Activated naive CD8-positive, alpha-beta T cell treated with anti-CD3 and anti-CD28 coated beads, Interleukin-2, amount 10 ng/mL, durations not matched to agents 7 days and 5 days (primary cell): Measurements from ENCODE around the gene RBM27. TPM values are rescaled to one million over a fixed set of nuclear protein-coding genes. Genes with fewer than 3 reads are reported as not detected.
"Not testable (repeated sequence)": the region's sequence is repeated elsewhere in the genome, so short reads cannot be mapped to it uniquely, and the experiment has no call there.

Experiments
- ATAC-seq: fragments of 150-1000 bp; cut with Tn5 transposase; one replicate; pipeline ENCODE4 v1.10.0; 2021; ENCODE audit warnings: low read depth, moderate library complexity
- POLR2A ChIA-PET: fragments of 350-600 bp; sonication (Branson Sonifier 250); formaldehyde crosslinking; loops from one replicate; lab custom pipeline; 2021; ENCODE audit warnings: antibody characterized with exemption; lab: Charles Lee
- DNase-seq: peaks from one replicate; pipeline ENCODE4 v3.0.0; 2021
- H3K27ac Mint-ChIP-seq: one replicate; pipeline ENCODE4 v1.8.0; 2022; ENCODE audit warnings: mild to moderate bottlenecking, mixed read lengths
- H3K27me3 Mint-ChIP-seq: one replicate; pipeline ENCODE4 v1.8.0; 2022; ENCODE audit warnings: mild to moderate bottlenecking, moderate library complexity, mixed read lengths
- H3K36me3 Mint-ChIP-seq: one replicate; pipeline ENCODE4 v1.8.0; 2021; ENCODE audit warnings: mild to moderate bottlenecking, mixed read lengths
- H3K4me1 Mint-ChIP-seq: one replicate; pipeline ENCODE4 v1.8.0; 2021; ENCODE audit warnings: mixed read lengths
- H3K4me3 Mint-ChIP-seq: one replicate; pipeline ENCODE4 v1.8.0; 2022; ENCODE audit warnings: mild to moderate bottlenecking, moderate library complexity, mixed read lengths
- H3K9me3 Mint-ChIP-seq: one replicate; pipeline ENCODE4 v1.8.0; 2021; ENCODE audit warnings: mixed read lengths
- total RNA-seq, 2 experiments: library from RNA; stranded (reverse); gene quantifications; one replicate each; pipeline ENCODE4 v1.2.3, GENCODE V29; 2021

RBM27 gene
- total RNA-seq, 2 experiments from 2014 or later, result 19.3 to 21.5 TPM

- Mint-ChIP-seq H3K4me3 (no peak overlapping the region), H3K27ac (no peak overlapping the region), H3K36me3 (no peaks in the 10 kb centered on the region), H3K4me1 (peaks cover 2% of the 10 kb centered on the region), H3K9me3 (peaks cover 1% of the 10 kb centered on the region), H3K27me3 (peaks cover 7% of the 10 kb centered on the region)
- ATAC-seq, result no peak
- DNase-seq, result no peak
- POLR2A ChIA-PET, result interaction anchor here (1.5 kb wide), 1 partner anchor 11 kb away, joined by 8 read pairs; the partner anchor contains the start of gene RBM27
Measured at GRCh38 chr5:146192571-146193043, 10.8 kb upstream of the RBM27 start.

DNA sequence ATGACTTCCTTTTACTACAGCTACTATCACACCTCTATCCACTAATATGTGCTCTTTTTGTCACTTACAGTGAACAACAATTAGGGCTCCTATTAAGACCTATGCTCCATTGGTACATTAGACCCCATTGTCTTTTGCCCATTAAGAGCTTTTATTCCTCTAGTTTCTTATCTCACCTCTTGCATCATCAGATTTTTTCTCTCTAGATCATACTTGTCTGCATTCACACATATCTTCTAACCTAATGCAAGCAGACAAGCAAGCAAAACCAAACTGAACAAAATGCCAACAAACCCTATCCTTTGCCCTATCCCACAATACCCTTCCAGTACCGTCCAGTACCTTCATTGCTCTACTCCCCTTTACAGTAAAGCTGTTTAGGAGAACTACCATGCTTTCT is 10.1 kb upstream of the RBM27 start:
- DNase-seq (no peak), ATAC-seq (no peak)
- POLR2A ChIA-PET, result interaction anchor here (1.5 kb wide), 1 partner anchor 10 kb away, joined by 8 read pairs; the partner anchor contains the start of gene RBM27
- Mint-ChIP-seq H3K27ac (no peak overlapping the region), H3K36me3 (no peaks in the 10 kb centered on the region), H3K4me3 (no peak overlapping the region), H3K9me3 (peaks cover 1% of the 10 kb centered on the region), H3K4me1 (peaks cover 2% of the 10 kb centered on the region), H3K27me3 (peaks cover 6% of the 10 kb centered on the region)

GRCh38 chr5:146194997-146195396 is 8.4 kb upstream of the RBM27 start:
- not testable (repeated sequence) for DNase-seq

DNA sequence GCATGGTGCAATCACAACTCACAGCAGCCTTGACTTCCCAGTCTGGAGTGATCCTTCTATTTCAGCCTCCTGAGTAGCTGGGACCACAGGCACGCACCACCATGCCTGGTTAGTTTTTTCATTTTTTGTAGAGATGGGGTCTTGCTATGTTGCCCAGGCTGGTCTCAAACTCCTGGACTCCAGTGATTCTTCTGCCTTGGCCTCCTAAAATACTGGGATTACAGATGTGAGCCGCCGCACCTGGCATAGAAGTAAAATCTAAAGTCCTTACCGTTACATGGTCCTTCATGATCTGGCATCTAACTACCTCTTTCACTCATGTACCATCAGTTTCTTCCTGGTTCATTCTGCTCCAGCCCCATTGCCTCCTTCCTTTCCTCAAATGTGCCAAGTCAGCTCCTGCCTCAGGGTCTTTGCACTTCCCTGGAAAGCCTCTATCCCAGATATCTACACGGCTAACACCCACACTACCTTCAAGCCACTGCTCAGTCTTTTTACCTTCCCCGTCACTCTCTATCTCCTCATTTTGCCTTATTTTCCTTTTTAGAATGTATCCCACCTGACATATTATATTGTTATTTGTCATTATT is 6.9 kb upstream of the RBM27 start:
- POLR2A ChIA-PET, result no interaction called here
- Mint-ChIP-seq H3K4me1 (peaks cover 2% of the 10 kb centered on the region), H3K36me3 (no peaks in the 10 kb centered on the region), H3K4me3 (no peak overlapping the region), H3K9me3 (peaks cover 1% of the 10 kb centered on the region), H3K27ac (no peak overlapping the region), H3K27me3 (no peaks in the 10 kb centered on the region)
- DNase-seq, result no peak
- no peak for ATAC-seq

More at GRCh38 chr5:146194997-146195396, 8.4 kb upstream of the RBM27 start:
- H3K4me3 Mint-ChIP-seq, H3K4me1 Mint-ChIP-seq, H3K27me3 Mint-ChIP-seq, H3K27ac Mint-ChIP-seq, POLR2A ChIA-PET, H3K9me3 Mint-ChIP-seq, ATAC-seq, H3K36me3 Mint-ChIP-seq: not testable (repeated sequence)

DNA sequence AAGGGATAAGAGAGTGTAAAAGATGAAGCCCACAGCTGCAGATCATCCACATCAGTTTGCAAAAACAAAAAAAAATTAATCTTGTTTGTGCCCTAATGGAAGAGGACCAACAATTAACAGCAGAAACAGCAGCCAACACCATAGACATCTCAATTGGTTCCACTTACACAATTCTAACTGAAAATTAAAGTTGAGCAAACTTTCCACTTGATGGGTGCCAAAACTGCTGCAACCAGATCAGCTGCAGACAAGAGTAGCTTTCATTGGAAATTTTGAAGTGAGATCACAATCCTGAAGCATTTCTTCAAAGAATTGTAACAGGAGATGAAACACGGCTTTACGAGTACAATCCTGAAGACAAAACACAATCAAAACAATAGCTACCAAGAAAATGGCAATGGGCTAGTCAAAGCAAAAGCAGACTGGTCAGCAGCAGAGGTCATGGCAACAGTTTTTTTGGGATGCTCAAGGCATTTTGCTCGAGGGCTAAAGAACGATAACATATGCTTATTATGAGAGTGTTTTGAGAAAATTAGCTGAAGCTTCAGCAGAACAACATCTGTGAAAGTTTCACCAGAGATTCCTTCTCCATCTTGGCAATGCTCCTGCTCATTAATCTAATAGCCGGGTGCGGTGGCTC is 4.1 kb upstream of the RBM27 start:
- POLR2A ChIA-PET, result interaction anchor here (0.7 kb wide), 1 partner anchor 54 kb away, joined by 4 read pairs; no protein-coding TSS in a partner anchor
- no peak for ATAC-seq
- no peak for DNase-seq
- no peak overlapping the region for H3K27ac Mint-ChIP-seq
- H3K36me3 Mint-ChIP-seq, result no peaks in the 10 kb centered on the region
- peaks cover 3% of the 10 kb centered on the region for H3K4me1 Mint-ChIP-seq
- no peak overlapping the region for H3K4me3 Mint-ChIP-seq
- H3K27me3 Mint-ChIP-seq, result no peaks in the 10 kb centered on the region
- H3K9me3 Mint-ChIP-seq, result peaks cover 1% of the 10 kb centered on the region

DNA sequence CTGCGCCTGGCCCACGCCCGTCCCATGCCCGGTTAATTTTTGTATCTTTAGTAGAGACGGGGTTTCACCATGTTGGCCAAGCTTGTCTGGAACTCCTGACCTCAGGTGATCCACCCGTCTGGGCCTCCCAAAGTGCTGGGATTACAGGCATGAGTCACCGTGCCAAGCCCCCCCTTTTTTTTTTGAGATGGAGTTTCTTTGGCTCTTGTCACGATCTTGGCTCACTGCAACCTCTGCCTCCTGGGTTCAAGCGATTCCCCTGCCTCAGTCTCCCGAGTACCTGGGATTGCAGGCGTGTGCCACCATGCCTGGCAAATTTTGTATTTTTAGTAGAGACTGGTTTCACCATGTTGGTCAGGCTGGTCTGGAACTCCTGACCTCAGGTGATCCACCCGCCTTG is 1.6 kb upstream of the RBM27 start:
- POLR2A ChIA-PET, ATAC-seq, H3K27ac Mint-ChIP-seq, H3K27me3 Mint-ChIP-seq, DNase-seq, H3K4me3 Mint-ChIP-seq, H3K9me3 Mint-ChIP-seq, H3K4me1 Mint-ChIP-seq, H3K36me3 Mint-ChIP-seq: not testable (repeated sequence)

- peak; percentile 15 for ATAC-seq
- no peaks in the 10 kb centered on the region for H3K36me3 Mint-ChIP-seq
- POLR2A ChIA-PET, result interaction anchor here (1.2 to 1.3 kb wide), 3 partner anchors 11 to 30 kb away, joined by 5 to 8 read pairs (median 7); partner anchors contain the start of gene LARS1
Measured at GRCh38 chr5:146203872-146204192, 427 bp downstream of the RBM27 start.

DNA sequence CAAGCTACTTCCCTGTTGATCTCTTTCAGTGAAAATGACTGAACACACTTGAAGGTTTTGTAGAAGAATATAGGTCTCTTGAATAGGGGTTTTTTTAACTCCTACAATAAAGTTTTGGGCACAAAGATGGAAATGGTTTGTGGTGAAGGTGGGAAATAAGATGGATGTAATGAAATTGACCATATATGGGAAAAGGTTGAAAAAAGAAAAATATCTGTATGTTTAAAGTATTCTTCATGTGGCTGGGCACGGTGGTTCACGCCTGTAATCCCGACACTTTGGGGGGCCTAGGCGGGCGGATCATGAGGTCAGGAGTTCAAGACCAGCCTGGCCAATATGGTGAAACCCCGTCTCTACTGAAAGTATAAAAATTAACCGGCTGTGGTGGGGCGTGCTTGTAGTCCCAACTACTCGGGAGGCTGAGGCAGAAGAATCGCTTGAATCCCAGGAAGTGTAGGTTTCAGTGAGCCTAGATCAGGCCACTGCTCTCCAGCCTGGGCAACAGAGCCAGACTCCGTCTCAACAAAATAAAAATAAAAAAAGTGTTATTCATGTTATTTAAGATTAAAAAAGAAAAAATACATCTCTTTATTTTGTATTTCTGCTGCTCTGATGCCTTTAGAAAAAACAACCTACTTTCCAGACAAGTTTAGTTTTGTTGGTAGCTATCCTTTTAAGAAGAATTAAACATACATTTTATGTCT is 2.2 kb downstream of the RBM27 start:
- no peaks in the 10 kb centered on the region for H3K9me3 Mint-ChIP-seq
- no peak for ATAC-seq
- POLR2A ChIA-PET, result interaction anchor here (0.7 kb wide), 1 partner anchor 8 kb away, joined by 5 read pairs; no protein-coding TSS in a partner anchor
- H3K27me3 Mint-ChIP-seq, result no peaks in the 10 kb centered on the region
- H3K4me1 Mint-ChIP-seq, result peaks cover 11% of the 10 kb centered on the region
- peaks cover 3% of the 10 kb centered on the region for H3K36me3 Mint-ChIP-seq
- peak overlapping the region; percentile 16 for H3K4me3 Mint-ChIP-seq
- H3K27ac Mint-ChIP-seq, result no peak overlapping the region
- no peak for DNase-seq

More at GRCh38 chr5:146203872-146204192, 427 bp downstream of the RBM27 start:
- no peak for DNase-seq
- H3K9me3 Mint-ChIP-seq, result no peaks in the 10 kb centered on the region
- no peaks in the 10 kb centered on the region for H3K27me3 Mint-ChIP-seq
- peaks cover 7% of the 10 kb centered on the region for H3K4me1 Mint-ChIP-seq
- no peak overlapping the region for H3K27ac Mint-ChIP-seq
- no peak overlapping the region for H3K4me3 Mint-ChIP-seq

- no peaks in the 10 kb centered on the region for H3K27me3 Mint-ChIP-seq
- no peaks in the 10 kb centered on the region for H3K9me3 Mint-ChIP-seq
- POLR2A ChIA-PET, result interaction anchor here (0.7 kb wide), 1 partner anchor 8 kb away, joined by 5 read pairs; no protein-coding TSS in a partner anchor
- no peak overlapping the region for H3K27ac Mint-ChIP-seq
- DNase-seq (no peak), ATAC-seq (no peak)
- H3K4me1 Mint-ChIP-seq, result peaks cover 11% of the 10 kb centered on the region
- H3K4me3 Mint-ChIP-seq, result peak overlapping the region; percentile 16
- H3K36me3 Mint-ChIP-seq, result peaks cover 3% of the 10 kb centered on the region
Measured at GRCh38 chr5:146206257-146206656, 2.9 kb downstream of the RBM27 start.

GRCh38 chr5:146208916-146209522 is 5.6 kb downstream of the RBM27 start:
- Mint-ChIP-seq H3K9me3 (no peaks in the 10 kb centered on the region), H3K36me3 (peaks cover 7% of the 10 kb centered on the region), H3K4me1 (peaks cover 12% of the 10 kb centered on the region), H3K27me3 (no peaks in the 10 kb centered on the region), H3K27ac (no peak overlapping the region), H3K4me3 (no peak overlapping the region)
- ATAC-seq (no peak), DNase-seq (no peak)
- POLR2A ChIA-PET, result no interaction called here

- no peak for DNase-seq
- H3K36me3 Mint-ChIP-seq, result peaks cover 7% of the 10 kb centered on the region
- ATAC-seq, result no peak
- peaks cover 12% of the 10 kb centered on the region for H3K4me1 Mint-ChIP-seq
- POLR2A ChIA-PET, result no interaction called here
- H3K4me3 Mint-ChIP-seq, result no peak overlapping the region
- H3K27me3 Mint-ChIP-seq, result no peaks in the 10 kb centered on the region
- H3K27ac Mint-ChIP-seq, result no peak overlapping the region
- H3K9me3 Mint-ChIP-seq, result no peaks in the 10 kb centered on the region
Measured at GRCh38 chr5:146209714-146210113, 6.3 kb downstream of the RBM27 start.

- not testable (repeated sequence) for ATAC-seq
Measured at GRCh38 chr5:146210810-146211209, 7.4 kb downstream of the RBM27 start.

DNA sequence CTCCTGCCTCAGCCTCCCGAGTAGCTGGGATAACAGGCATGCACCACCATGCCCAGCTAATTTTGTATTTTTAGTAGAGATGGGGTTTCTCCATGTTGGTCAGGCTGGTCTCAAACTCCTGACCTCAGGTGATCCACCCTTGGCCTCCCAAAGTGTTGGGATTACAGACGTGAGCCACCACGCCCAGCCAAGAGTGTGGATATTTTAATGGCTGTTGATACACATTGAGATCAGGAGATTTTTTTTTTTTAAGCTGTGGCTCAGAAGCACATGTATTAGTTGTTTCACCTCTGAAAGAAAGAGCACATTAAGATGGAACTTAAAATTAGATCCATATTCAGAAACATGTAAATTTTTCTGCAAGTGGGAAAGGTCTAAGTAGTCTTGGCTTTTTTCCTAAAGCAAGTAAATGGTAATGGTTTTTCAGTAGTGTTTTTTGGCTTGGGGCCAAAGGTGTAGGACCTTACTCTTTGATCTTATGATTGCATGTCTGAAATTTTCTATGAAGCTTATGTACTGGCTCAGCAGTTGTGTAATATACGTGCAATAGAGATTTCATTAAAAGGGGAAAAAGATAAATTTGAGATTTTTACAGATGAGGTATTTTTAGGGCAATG is 9.9 kb downstream of the RBM27 start:
- H3K27me3 Mint-ChIP-seq, result no peaks in the 10 kb centered on the region
- DNase-seq (no peak), ATAC-seq (no peak)
- POLR2A ChIA-PET, result no interaction called here
- H3K4me3 Mint-ChIP-seq, result no peak overlapping the region
- no peak overlapping the region for H3K27ac Mint-ChIP-seq
- H3K9me3 Mint-ChIP-seq, result no peaks in the 10 kb centered on the region
- H3K4me1 Mint-ChIP-seq, result peaks cover 15% of the 10 kb centered on the region
- peaks cover 7% of the 10 kb centered on the region for H3K36me3 Mint-ChIP-seq

More at GRCh38 chr5:146210810-146211209, 7.4 kb downstream of the RBM27 start:
- POLR2A ChIA-PET, DNase-seq, H3K36me3 Mint-ChIP-seq, H3K27ac Mint-ChIP-seq, H3K9me3 Mint-ChIP-seq, H3K4me3 Mint-ChIP-seq, H3K27me3 Mint-ChIP-seq: not testable (repeated sequence)
- peaks cover 12% of the 10 kb centered on the region for H3K4me1 Mint-ChIP-seq
